HG02623 (cell line): ENCODE results near the gene RAB32.

ENCODE experiments used
- ATAC-seq: cut with Tn5 transposase; IDR thresholded peaks from one replicate; pipeline ENCODE4 v1.9.1; 2021; ENCODE audit warnings: moderate library complexity; ENCODE audit not compliant: unreplicated experiment

Gene RAB32

DNA sequence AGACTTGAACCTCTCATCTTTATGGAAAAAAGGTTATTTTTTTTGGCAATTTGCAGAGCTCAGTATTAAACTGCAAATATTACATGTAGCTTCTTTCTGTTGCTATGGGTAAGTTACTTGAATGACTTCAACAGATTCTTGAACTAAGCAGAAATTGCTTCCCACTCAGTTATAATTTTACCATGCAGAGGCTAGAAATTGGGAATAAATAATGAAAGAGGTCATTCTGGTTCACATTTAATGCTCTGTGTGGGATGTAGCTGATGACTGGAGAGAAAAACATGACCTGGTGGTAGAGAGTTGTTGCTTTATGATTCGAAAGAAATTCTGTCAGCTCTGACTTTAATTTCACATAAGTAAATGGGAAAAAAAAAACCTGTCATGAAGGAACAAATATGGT lies 38.3 kb downstream of the RAB32 start:
- ATAC-seq: no peak

GRCh38 chr6:146582857-146583256 lies 39.2 kb downstream of the RAB32 start:
- ATAC-seq: no peak

- ATAC-seq: no peak
These were observed 40.3 kb downstream of the RAB32 start for GRCh38 chr6:146583966-146584365.

DNA sequence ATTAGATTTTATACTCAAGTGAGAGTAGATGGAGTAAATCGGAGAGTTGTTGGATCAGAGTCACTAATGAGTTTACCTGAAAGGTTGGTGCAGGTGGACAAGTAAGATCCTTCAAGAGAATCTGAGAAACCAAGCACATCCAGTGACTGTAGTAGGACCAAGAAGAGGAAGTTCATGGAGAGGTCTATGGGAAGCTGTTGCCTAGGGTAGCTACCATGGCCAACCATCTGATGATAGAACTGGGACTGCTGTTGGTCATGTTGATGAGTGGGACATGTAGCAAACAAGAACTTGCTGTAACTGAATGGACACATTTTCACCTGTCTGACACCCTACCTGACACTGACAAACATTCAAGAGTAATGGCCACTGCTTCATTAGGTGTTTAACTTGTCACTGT lies 43.8 kb downstream of the RAB32 start:
- no peak for ATAC-seq

DNA sequence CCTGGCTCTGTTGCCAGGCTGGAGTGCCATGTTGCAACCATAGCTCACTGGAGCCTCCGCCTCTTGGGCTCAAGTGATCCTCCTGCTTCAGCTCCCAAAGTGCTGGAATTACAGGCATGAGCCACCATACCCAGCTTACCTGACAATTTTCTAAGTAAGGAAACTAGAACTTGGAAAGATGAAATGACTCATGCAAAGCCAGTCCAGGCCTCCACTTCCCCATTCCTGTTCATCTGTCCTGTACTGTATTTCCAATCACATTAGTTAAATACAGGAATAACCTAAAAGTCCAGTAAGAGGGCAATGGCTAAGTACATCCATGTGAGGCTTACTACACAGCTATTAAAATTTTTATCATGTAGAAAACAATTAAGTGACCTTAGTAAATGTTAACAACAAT lies 46.9 kb downstream of the RAB32 start:
- no peak for ATAC-seq

- ATAC-seq: no peak
These were observed 48.8 kb downstream of the RAB32 start for GRCh38 chr6:146592451-146592850.

- ATAC-seq: no peak
These were observed 50.4 kb downstream of the RAB32 start for GRCh38 chr6:146593986-146594385.

DNA sequence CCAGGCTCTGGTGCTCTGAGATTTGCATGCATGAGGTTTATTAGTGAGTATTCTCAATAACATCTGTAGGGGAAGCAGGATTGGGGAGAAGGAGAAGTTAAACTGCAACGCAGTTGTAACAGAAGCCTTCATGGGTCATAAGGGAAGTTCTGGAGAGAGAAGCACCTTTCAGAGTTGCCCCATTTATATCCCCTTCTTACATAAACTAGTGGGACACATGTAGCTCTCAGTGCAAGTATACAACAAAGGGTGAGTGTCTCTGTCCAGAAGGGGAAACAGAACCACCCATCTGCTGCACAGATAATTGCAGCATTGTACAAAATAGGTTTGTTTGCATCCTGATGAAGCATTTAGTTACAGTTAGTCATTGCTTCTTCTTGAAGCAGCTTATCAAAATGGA lies 50.9 kb downstream of the RAB32 start:
- no peak for ATAC-seq

GRCh38 chr6:146595972-146596731 lies 52.5 kb downstream of the RAB32 start:
- ATAC-seq: no peak

DNA sequence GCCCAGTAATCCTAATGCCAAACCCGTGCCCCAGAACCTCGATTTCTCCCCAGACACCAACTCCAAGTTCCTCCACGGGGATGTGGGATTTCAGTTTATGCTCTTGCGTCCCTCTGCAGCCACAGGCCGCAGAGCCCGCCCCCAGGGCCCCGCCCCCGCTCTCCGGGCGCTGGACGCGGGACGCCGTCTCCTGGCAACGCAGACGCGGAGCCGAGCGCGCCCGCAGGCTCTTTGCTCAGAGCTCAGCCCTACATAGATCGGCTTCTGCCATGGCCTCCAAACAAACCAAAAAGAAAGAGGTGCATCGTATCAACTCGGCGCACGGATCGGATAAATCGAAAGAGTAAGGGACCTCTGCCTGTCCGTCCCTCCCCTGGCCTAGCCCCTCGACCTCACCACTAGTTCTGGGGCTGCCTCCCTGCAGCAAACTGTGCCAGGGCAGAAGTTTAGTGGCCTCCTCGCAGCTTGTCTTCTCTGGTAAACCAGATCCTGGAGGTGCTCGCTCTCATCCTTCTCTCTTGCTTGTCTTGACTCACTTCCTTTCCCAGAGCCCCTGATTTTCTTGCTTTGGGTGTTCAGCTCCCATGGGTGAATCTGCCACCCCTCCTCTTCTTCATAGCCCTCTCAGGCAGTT lies 55.3 kb downstream of the RAB32 start, which contains the start of gene ADGB:
ADGB (plus strand) TSS at position 201 of the 634 bp plus-strand sequence; CDS start at position 270, 69 bp downstream.
- no peak for ATAC-seq

DNA sequence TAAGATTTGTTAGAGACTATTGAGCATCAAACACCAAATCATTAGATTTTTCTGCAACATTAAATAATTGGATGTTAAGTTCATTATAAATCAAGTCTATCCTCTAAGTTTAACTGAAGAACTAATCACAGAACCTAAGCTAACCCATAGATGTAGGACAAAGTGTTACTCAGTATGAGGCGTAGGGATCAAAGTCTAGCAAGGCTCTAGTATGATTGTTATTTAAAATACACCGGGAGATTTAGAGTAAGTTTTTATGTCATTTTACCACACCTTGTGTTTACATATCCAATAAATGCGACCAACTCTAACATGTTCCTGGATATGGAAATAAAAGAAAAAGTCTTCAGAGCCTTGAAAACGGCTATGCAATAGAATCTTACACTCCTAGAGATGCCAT lies 57.7 kb downstream of the RAB32 start:
- ATAC-seq: no peak

DNA sequence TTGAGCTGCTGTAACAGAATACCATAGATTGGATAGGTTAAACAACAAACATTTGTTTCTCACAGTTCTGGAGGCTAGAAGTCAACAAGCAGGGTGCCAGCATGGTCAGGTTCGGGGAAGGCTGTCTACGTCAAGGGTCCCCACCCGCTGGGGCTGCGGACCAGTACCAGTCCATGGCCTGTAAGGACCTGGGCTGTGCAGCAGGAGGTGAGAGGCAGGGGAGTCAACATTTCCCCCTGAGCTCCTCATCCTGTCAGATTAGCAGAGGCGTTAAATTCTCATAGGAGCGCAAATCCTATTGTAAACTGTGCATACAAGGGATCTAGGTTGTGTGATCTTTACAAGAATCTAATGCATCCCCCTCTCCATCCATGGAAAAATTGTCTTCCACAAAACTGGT lies 58.9 kb downstream of the RAB32 start:
- no peak for ATAC-seq
